ENCODE measurements around the gene SMYD3. TPM values are rescaled to one million over a fixed set of nuclear protein-coding genes. Genes with fewer than 3 reads are reported as not detected.

SMYD3 gene
- total RNA-seq, 1 donor from 2014 or later = 27.2 TPM

GRCh38 chr1:246179401-246179800, 327.7 kb downstream of the SMYD3 start:
- intact Hi-C loops (cut with DNase I) = no loop called here
- no peak overlapping the region for H3K4me3 ChIP-seq
- H3K4me1 ChIP-seq = no peaks in the 10 kb centered on the region
- H3K36me3 ChIP-seq = no peaks in the 10 kb centered on the region
- no peaks in the 10 kb centered on the region for H3K27me3 ChIP-seq
- DNase-seq (no peak), ATAC-seq (no peak)
- TF ChIP-seq CTCF (IDR thresholded peaks at IDR 0.05) = no peak
- H3K27ac ChIP-seq = no peak overlapping the region
- no peaks in the 10 kb centered on the region for H3K9me3 ChIP-seq

DNA sequence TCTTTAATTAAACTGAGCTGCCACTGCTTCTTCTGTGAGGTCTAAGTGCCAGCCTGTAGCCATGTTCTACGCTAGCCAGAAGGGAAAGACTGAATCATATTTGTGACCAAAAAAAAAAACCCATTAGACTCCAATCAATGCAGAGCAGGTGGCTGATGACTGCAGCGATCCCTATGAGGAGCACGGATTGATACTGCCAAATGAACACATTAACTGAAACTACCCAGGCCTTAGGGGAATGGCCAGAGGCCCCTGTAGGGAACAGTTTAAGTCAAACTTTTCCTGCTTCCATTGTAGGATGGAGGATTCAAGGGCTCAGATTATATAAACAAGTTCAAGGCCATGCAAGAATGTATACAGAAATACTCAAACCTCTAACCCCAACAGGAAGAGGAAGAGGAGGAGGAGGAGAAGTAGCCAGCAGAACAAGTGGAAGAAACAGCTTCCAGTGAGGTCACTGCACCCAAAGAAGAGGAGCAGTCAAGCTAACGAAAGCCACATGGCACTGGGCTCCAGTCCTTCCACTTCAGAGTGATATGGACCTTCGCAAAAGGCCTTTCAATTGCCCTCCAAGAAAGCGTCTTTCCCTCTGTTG, 328.3 kb downstream of the SMYD3 start:
- ATAC-seq (no peak), DNase-seq (no peak)
- Histone ChIP-seq H3K4me1 (no peaks in the 10 kb centered on the region), H3K9me3 (no peaks in the 10 kb centered on the region), H3K36me3 (no peaks in the 10 kb centered on the region), H3K27me3 (no peaks in the 10 kb centered on the region), H3K4me3 (no peak overlapping the region), H3K27ac (no peak overlapping the region)
- intact Hi-C loops (cut with DNase I) = no loop called here
- TF ChIP-seq CTCF (IDR thresholded peaks at IDR 0.05) = no peak

DNA sequence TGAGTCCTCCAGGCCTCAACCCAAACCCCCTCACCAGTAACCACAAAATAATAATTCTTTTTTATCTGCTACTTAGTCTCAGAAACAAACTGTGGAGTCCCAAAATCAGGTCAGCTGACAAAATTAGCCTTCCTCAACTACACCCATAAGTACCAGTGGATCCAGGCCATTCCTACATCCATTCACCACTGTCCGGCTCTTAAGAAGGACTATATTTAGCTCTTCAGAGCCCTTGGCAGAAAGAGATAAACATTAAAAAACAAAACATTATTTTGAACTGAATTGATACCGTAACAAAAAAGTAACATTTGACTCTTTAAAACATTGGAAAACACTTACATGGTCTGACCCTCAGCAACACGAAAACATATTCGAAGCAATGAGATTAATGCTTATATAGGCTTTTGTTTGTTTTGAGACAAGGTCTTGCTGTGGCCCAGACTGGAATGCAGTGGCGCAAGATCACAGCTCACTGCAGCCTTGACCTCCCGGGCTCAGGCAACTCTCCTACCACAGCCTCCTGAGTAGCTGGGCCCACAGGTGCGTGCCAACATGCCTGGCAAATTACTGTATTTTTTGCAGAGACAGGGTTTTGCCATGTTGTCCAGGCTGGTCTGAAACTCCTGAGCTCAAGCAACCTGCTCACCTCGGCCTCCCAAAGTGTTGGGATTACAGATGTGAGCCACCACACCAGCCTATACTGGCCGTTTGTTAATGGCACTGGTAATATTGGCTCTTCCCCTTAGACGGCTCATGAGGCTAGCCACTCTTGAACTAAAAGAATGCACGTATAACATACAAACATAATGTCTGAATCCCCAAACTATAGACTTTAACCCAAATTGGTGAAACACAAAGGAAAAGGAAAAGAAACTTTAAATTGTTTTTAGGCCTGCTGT, 330.7 kb downstream of the SMYD3 start:
- Histone ChIP-seq H3K9me3 (no peaks in the 10 kb centered on the region), H3K4me1 (no peaks in the 10 kb centered on the region), H3K36me3 (no peaks in the 10 kb centered on the region), H3K27ac (no peak overlapping the region), H3K27me3 (no peaks in the 10 kb centered on the region), H3K4me3 (no peak overlapping the region)
- TF ChIP-seq CTCF (IDR thresholded peaks at IDR 0.05) = no peak
- intact Hi-C loops (cut with DNase I) = no loop called here
- peak; percentile 59 for ATAC-seq
- DNase-seq = no peak

DNA sequence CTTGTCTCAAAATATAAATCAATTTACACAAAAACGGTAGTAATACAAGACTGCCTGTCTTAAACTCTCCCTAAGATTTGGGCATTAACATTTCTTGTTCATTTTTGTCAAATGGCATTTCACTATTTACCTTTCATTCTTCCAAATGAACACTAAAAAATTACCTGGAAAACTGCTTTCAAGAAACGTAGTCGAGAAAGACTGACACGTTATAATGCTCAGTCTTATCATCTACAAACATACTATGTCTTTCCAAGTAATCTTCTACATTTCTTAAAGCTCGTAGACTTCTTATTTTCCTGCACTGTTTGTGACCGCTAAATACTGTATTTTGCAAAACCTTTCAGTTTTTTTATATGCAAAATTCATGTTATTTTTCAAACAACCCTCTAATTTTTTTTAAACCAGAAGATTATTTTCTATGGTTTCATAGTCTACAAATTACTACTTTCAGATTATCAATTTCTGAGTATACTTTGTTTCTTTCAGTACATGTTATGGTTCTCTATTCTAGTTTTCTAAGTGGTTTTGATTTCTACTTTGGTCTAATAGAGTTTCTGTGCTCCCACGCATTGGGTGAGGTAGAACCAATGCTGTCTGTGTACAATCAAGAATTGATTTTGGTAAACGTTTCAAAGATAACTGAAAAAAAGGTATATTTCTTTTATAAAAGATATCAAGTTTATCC, 336.4 kb downstream of the SMYD3 start:
- ATAC-seq (no peak), DNase-seq (no peak)
- Histone ChIP-seq H3K4me3 (no peak overlapping the region), H3K27me3 (no peaks in the 10 kb centered on the region), H3K27ac (no peak overlapping the region), H3K4me1 (no peaks in the 10 kb centered on the region), H3K36me3 (no peaks in the 10 kb centered on the region), H3K9me3 (no peaks in the 10 kb centered on the region)
- TF ChIP-seq CTCF (IDR thresholded peaks at IDR 0.05) = no peak
- intact Hi-C loops (cut with DNase I) = no loop called here

DNA sequence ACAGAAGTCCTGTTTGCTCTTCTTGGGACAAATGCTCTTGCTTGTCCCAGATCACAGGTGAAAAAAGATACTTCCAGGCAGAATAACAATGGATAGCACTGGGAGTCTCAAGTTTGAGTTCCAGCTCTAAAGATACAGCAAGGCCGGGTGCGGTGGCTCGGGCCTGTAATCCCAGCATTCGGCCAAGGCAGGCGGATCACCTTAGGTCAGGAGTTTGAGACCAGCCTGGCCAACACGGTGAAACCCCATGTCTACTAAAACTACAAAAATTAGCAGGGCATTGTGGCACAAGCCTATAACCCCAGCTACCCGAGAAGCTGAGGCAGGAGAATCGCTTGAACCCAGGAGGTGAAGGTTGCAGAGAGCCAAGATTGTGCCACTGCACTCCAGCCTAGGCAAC, 337.6 kb downstream of the SMYD3 start:
- H3K27ac ChIP-seq = no peak overlapping the region
- no peak for DNase-seq
- no peaks in the 10 kb centered on the region for H3K9me3 ChIP-seq
- no peaks in the 10 kb centered on the region for H3K27me3 ChIP-seq
- no peaks in the 10 kb centered on the region for H3K36me3 ChIP-seq
- no peak for TF ChIP-seq CTCF (IDR thresholded peaks at IDR 0.05)
- ATAC-seq = no peak
- H3K4me3 ChIP-seq = no peak overlapping the region
- H3K4me1 ChIP-seq = no peaks in the 10 kb centered on the region
- intact Hi-C loops (cut with DNase I) = no loop called here
